ENCODE results near the gene KIF18B. TPM values are rescaled to one million over a fixed set of nuclear protein-coding genes. Genes with fewer than 3 reads are reported as not detected.

KIF18B gene
- total RNA-seq, 2 experiments from 2014 or later = 42.2 to 126 TPM

DNA sequence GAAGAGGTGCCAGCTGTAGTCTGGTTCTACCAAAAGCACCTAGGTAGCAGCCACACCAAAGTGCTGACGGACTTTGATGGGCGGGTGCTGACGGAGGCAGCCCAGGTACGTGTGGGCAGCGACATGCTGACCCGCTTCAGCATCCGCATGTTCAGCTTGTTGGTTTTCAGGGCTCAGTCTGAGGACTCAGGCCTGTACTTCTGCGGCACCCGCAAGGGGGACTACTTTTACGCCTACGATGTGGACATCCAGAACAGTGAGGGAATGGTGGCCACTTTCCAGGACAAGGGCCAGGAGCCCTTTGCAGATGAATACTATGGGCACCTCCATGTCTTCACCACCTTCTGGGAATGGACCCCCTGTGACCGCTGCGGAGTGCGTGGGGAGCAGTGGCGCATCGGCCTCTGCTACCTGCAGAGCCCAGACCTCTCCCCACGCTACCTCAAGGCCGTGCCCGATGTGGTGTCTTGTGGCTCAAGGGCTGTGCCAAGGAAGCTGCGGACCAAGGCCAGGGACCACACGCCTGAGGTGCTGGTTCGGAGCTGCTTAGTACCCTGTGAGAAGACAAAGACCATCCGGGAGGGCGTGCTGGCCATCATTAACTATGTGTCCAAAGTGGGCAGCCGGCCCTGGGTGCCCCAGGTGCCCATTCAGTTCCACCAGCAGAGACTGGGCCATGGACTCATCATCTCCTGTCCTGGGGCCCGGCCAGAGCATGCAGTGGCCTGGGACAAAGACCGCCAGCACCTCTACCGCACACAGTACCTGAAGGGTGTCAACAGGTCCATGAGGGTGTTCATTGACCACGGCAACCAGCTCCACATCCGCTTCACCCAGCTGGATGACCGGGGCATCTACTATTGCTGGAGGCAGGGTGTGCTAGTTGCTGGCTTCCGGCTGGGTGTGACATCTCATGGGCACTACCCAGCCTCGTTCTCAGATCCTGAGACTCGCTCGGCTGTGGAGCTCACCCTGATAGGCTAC is 43.3 kb downstream of the KIF18B start:
- POLR2A ChIA-PET = interaction anchor here (0.6 kb wide), 1 partner anchor 42 kb away, joined by 3 read pairs; no protein-coding TSS in a partner anchor
- BruUV-seq (replicated peaks) = no TSS peak
- CTCF ChIA-PET (ENCODE audit: unreplicated experiment) = no interaction called here

DNA sequence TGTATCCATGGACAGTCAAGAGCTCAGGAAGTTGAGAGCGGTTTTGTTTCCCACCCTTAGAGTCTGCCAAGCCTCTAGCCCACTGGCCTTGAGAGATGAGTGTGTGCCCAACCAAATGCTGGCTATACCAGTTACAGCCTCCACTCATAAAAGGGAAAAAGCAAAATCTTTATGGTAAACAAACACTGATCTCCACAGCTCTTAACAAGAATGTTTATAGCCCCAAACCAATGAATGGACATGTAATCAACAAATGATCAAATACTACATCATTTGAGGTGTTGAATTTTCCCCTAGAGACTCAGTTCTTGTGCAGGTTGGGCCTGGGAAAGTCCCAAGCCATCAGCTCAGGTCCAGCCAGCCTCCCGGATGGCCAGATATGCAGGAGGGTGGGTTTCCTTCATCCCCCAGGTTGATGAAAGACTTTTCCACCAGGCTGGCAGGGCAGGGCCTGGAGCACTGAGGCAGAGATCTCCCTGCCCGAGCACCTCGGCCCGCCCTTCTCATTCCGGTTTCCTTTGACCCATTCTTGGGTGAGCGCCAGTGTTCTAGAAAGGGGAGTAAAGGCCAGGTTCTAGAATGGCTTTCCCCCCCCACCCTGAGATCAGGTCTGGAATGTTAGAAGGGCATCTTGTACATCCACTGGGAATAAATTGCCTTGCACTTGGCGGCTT is 44.4 kb downstream of the KIF18B start:
- Histone ChIP-seq H3K27ac (ENCODE audit: low read depth, low read length, poor library complexity, severe bottlenecking) (no peak overlapping the region), H3K9me2 (ENCODE audit: insufficient read depth, low read length) (no peaks in the 10 kb centered on the region), H3K79me2 (ENCODE audit: insufficient read depth, low read depth, low read length) (peaks cover 10% of the 10 kb centered on the region), H3K4me2 (ENCODE audit: low read length) (no peak overlapping the region), H3K4me1 (ENCODE audit: insufficient read depth, low read length, poor library complexity, severe bottlenecking) (peaks cover 13% of the 10 kb centered on the region), H2AFZ (ENCODE audit: low read length) (no peak overlapping the region), H3K9me3 (ENCODE audit: low read length) (no peaks in the 10 kb centered on the region), H3K4me3 (ENCODE audit: low read depth, low read length, poor library complexity, severe bottlenecking) (no peak overlapping the region), H4K20me1 (ENCODE audit: insufficient read depth, low read length) (0 out of 2 replicates have a peak, but pooled peaks cover 7% of the 10 kb centered on the region), H3K36me3 (ENCODE audit: insufficient read depth, low read length) (no peaks in the 10 kb centered on the region)
- TF ChIP-seq, protein P1, sequence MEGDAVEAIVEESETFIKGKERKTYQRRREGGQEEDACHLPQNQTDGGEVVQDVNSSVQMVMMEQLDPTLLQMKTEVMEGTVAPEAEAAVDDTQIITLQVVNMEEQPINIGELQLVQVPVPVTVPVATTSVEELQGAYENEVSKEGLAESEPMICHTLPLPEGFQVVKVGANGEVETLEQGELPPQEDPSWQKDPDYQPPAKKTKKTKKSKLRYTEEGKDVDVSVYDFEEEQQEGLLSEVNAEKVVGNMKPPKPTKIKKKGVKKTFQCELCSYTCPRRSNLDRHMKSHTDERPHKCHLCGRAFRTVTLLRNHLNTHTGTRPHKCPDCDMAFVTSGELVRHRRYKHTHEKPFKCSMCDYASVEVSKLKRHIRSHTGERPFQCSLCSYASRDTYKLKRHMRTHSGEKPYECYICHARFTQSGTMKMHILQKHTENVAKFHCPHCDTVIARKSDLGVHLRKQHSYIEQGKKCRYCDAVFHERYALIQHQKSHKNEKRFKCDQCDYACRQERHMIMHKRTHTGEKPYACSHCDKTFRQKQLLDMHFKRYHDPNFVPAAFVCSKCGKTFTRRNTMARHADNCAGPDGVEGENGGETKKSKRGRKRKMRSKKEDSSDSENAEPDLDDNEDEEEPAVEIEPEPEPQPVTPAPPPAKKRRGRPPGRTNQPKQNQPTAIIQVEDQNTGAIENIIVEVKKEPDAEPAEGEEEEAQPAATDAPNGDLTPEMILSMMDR (conservative IDR thresholded peaks at IDR 0.05; ENCODE audit: low read length) = no peak
- TF ChIP-seq EZH2phosphoT487 (IDR thresholded peaks at IDR 0.05; ENCODE audit: borderline replicate concordance, low read depth, low read length) = no peak
- CTCF ChIA-PET (ENCODE audit: unreplicated experiment) = no interaction called here
- no TSS peak for BruUV-seq (replicated peaks)
- DNase-seq (ENCODE audit: low spot score) = no peak
- POLR2A ChIA-PET = interaction anchor here (0.6 kb wide), 2 partner anchors 160 to 233 kb away, joined by 3 to 4 read pairs; no protein-coding TSS in a partner anchor
- intact Hi-C loops (cut with micrococcal nuclease; ENCODE audit: unreplicated experiment) = no loop called here

More for the DNA sequence above, 43.3 kb downstream of the KIF18B start:
- no peaks in the 10 kb centered on the region for H3K79me2 ChIP-seq (ENCODE audit: insufficient read depth, low read depth, low read length)
- no peak overlapping the region for H3K27ac ChIP-seq (ENCODE audit: low read depth, low read length, poor library complexity, severe bottlenecking)
- H3K9me2 ChIP-seq (ENCODE audit: insufficient read depth, low read length) = no peaks in the 10 kb centered on the region
- TF ChIP-seq EZH2phosphoT487 (IDR thresholded peaks at IDR 0.05; ENCODE audit: borderline replicate concordance, low read depth, low read length) = no peak
- TF ChIP-seq, protein P1 (conservative IDR thresholded peaks at IDR 0.05; ENCODE audit: low read length) = no peak
- H4K20me1 ChIP-seq (ENCODE audit: insufficient read depth, low read length) = no peaks in the 10 kb centered on the region
- H2AFZ ChIP-seq (ENCODE audit: low read length) = no peak overlapping the region
- no peak for DNase-seq (ENCODE audit: low spot score)
- no peaks in the 10 kb centered on the region for H3K36me3 ChIP-seq (ENCODE audit: insufficient read depth, low read length)
- H3K4me1 ChIP-seq (ENCODE audit: insufficient read depth, low read length, poor library complexity, severe bottlenecking) = peaks cover 9% of the 10 kb centered on the region
- H3K4me2 ChIP-seq (ENCODE audit: low read length) = no peak overlapping the region
- intact Hi-C loops (cut with micrococcal nuclease; ENCODE audit: unreplicated experiment) = no loop called here
- H3K9me3 ChIP-seq (ENCODE audit: low read length) = no peaks in the 10 kb centered on the region
- no peak overlapping the region for H3K4me3 ChIP-seq (ENCODE audit: low read depth, low read length, poor library complexity, severe bottlenecking)

Measured in OCI-LY7 (cell line).